Trophoblast cell (in vitro differentiated cells and primary cell): ENCODE results near the gene GARRE1.

Experiments used
- DNase-seq, 2 donors: peaks; one replicate each; pipeline ENCODE4 v3.0.0-alpha.2; 2016
- H2AFZ ChIP-seq: 2 replicates; pipeline ENCODE4 v1.6.1; 2013; ENCODE audit warnings: low read length, moderate library complexity, mild to moderate bottlenecking; ENCODE audit not compliant: insufficient read depth, poor library complexity
- H2AK5ac ChIP-seq: 2 replicates; pipeline ENCODE4 v1.6.1; 2013; ENCODE audit warnings: mild to moderate bottlenecking, low read length
- H2BK120ac ChIP-seq: 2 replicates; pipeline ENCODE4 v1.6.1; 2013; ENCODE audit warnings: low read length, mild to moderate bottlenecking, moderate library complexity; ENCODE audit not compliant: insufficient read depth, poor library complexity
- H2BK12ac ChIP-seq: 2 replicates; pipeline ENCODE4 v1.6.1; 2013; ENCODE audit warnings: mild to moderate bottlenecking, low read length, moderate library complexity
- H2BK5ac ChIP-seq: 2 replicates; pipeline ENCODE4 v1.6.1; 2013; ENCODE audit warnings: low read length, low read depth, moderate library complexity, mild to moderate bottlenecking; ENCODE audit not compliant: poor library complexity
- H3K14ac ChIP-seq: 2 replicates; pipeline ENCODE4 v1.6.1; 2013; ENCODE audit warnings: mild to moderate bottlenecking, low read length
- H3K18ac ChIP-seq: 2 replicates; pipeline ENCODE4 v1.6.1; 2013; ENCODE audit warnings: mild to moderate bottlenecking, low read length
- H3K23ac ChIP-seq: 2 replicates; pipeline ENCODE4 v1.6.1; 2013; ENCODE audit warnings: low read length
- H3K27ac ChIP-seq: 2 replicates; pipeline ENCODE4 v1.5.1; 2013; ENCODE audit warnings: low read depth, mild to moderate bottlenecking, inconsistent platforms, low read length, moderate library complexity
- H3K27me3 ChIP-seq: 2 replicates; pipeline ENCODE4 v1.6.1; 2013; ENCODE audit warnings: inconsistent platforms, mild to moderate bottlenecking, low read length, moderate library complexity; ENCODE audit not compliant: insufficient read depth
- H3K36me3 ChIP-seq, 2 experiments: 1 replicate in 1 of 2; 2 replicates in 1 of 2; pipeline ENCODE4 v1.6.1; 2013; ENCODE audit warnings: low read length in 2 of 2, mild to moderate bottlenecking in 2 of 2, moderate library complexity in 1 of 2; ENCODE audit not compliant: insufficient read depth in 2 of 2, control insufficient read depth in 1 of 2
- H3K4ac ChIP-seq: 2 replicates; pipeline ENCODE4 v1.6.1; 2013; ENCODE audit warnings: low read depth, mild to moderate bottlenecking, low read length, moderate library complexity
- H3K4me1 ChIP-seq, 2 experiments: 1 replicate in 1 of 2; 2 replicates in 1 of 2; pipeline ENCODE4 v1.6.1; 2013; ENCODE audit warnings: low read length in 2 of 2, mild to moderate bottlenecking in 2 of 2, moderate library complexity in 1 of 2; ENCODE audit not compliant: insufficient read depth in 2 of 2, control insufficient read depth in 1 of 2
- H3K4me2 ChIP-seq: 2 replicates; pipeline ENCODE4 v1.6.1; 2013; ENCODE audit warnings: inconsistent platforms, mild to moderate bottlenecking, low read length, moderate library complexity
- H3K4me3 ChIP-seq: 2 replicates; pipeline ENCODE4 v1.5.1; 2013; ENCODE audit warnings: mild to moderate bottlenecking, low read depth, low read length, inconsistent platforms
- H3K79me1 ChIP-seq: one replicate; pipeline ENCODE4 v1.6.1; 2013; ENCODE audit warnings: low read length
- H3K79me2 ChIP-seq: 2 replicates; pipeline ENCODE4 v1.6.1; 2013; ENCODE audit warnings: low read length, mild to moderate bottlenecking; ENCODE audit not compliant: control insufficient read depth, insufficient read depth, poor library complexity
- H3K9ac ChIP-seq: 2 replicates; pipeline ENCODE4 v1.6.1; 2013; ENCODE audit warnings: mild to moderate bottlenecking, low read length
- H3K9me3 ChIP-seq: 2 replicates; pipeline ENCODE4 v1.6.1; 2013; ENCODE audit warnings: low read depth, mild to moderate bottlenecking, control low read depth, inconsistent platforms, low read length; ENCODE audit not compliant: insufficient read depth
- H4K12ac ChIP-seq: 2 replicates; pipeline ENCODE4 v1.6.1; 2013; ENCODE audit warnings: low read depth, mild to moderate bottlenecking, low read length, moderate library complexity
- H4K8ac ChIP-seq: 2 replicates; pipeline ENCODE4 v1.6.1; 2013; ENCODE audit warnings: low read depth, mild to moderate bottlenecking, low read length, moderate library complexity
- H4K91ac ChIP-seq: one replicate; pipeline ENCODE4 v1.6.1; 2013; ENCODE audit warnings: low read depth, mild to moderate bottlenecking, low read length, moderate library complexity
- WGBS: extraction: QIAGEN DNeasy Blood & Tissue Kit; methylation state at CpG from one replicate; pipeline ENCODE4 v1.1.7; 2013; ENCODE audit warnings: missing lambda C conversion rate; ENCODE audit not compliant: insufficient read length, insufficient coverage; ENCODE audit errors: extremely low coverage; 5-methylcytosine and 5-hydroxymethylcytosine counted together

GARRE1 gene

DNA sequence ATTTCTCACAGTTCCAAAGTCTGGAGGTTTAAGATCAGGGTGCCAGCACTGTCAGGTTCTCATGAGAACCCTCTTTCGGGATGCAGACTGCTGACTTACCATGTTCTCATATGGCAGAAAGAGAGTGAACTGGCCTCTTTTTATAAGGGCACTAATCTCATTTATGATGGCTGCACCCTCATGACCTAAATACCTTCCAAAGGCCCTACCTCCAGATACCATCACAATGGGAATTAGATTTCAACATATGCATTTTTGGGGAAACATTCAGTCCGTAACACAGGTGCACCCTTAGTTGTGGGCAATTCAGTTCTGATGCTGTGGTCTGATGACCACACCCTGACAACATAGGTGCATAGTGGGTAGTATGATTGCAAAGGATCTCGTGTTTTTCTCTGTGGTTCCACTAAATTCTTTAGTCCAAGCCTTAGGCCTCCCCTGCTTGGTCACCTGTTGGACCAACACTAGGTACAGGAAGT lies 33.3 kb downstream of the GARRE1 start:
- H3K27ac ChIP-seq = no peak overlapping the region

DNA sequence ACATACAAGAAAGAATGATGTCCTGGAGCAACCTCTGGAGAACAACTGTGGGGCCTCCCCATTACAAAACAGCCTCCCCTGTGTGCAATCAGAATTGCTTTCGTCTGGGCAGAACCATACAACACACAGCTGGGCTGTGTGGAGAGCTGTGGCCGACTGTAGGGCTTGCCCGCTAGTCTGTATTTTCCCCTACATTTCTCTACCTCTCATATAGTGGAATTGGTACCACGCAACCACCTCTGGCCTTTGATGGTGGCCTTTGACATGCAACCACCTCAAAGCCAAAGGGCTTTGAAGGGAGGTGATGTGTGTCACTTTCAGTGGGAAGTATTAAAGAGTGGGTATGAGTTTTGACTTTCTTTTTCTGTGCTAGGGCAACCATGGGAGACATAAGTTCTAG lies 34.0 kb downstream of the GARRE1 start:
- H2BK5ac ChIP-seq = no peak overlapping the region
- no peak overlapping the region for H2BK120ac ChIP-seq
- H4K8ac ChIP-seq = no peak overlapping the region
- no peak overlapping the region for H3K27ac ChIP-seq
- no peak overlapping the region for H2AFZ ChIP-seq
- peaks cover 2 to 3% of the 10 kb centered on the region in 2 experiments for H3K36me3 ChIP-seq
- H3K4ac ChIP-seq = no peak overlapping the region
- H3K79me2 ChIP-seq = no peaks in the 10 kb centered on the region
- no peak overlapping the region for H3K4me3 ChIP-seq
- no peak for DNase-seq
- no peak overlapping the region for H2AK5ac ChIP-seq
- H3K14ac ChIP-seq = no peak overlapping the region
- no peak overlapping the region for H4K12ac ChIP-seq
- H3K9ac ChIP-seq = peak overlapping the region; percentile 40
- H3K23ac ChIP-seq = no peak overlapping the region
- no peaks in the 10 kb centered on the region for H3K9me3 ChIP-seq
- no peak overlapping the region for H4K91ac ChIP-seq
- no peaks in the 10 kb centered on the region for H3K4me1 ChIP-seq
- H3K79me1 ChIP-seq = no peaks in the 10 kb centered on the region
- no CpG with 5 or more reads among the region's 4 CpGs for WGBS
- H3K4me2 ChIP-seq = no peak overlapping the region
- no peak overlapping the region for H2BK12ac ChIP-seq
- H3K27me3 ChIP-seq = no peaks in the 10 kb centered on the region
- no peak overlapping the region for H3K18ac ChIP-seq

More for the DNA sequence above, 33.3 kb downstream of the GARRE1 start:
- Histone ChIP-seq H3K18ac (no peak overlapping the region), H4K91ac (no peak overlapping the region), H3K27me3 (no peaks in the 10 kb centered on the region), H2BK5ac (no peak overlapping the region), H4K12ac (no peak overlapping the region), H2AFZ (no peak overlapping the region), H3K4ac (no peak overlapping the region), H3K14ac (no peak overlapping the region), H2BK12ac (no peak overlapping the region), H4K8ac (no peak overlapping the region), H3K4me2 (no peak overlapping the region), H2AK5ac (no peak overlapping the region), H3K79me1 (no peaks in the 10 kb centered on the region), H3K23ac (no peak overlapping the region), H3K36me3 (peaks cover 2 to 3% of the 10 kb centered on the region in 2 experiments), H3K79me2 (no peaks in the 10 kb centered on the region), H3K9me3 (no peaks in the 10 kb centered on the region), H3K4me1 (peaks cover 0 to 2% of the 10 kb centered on the region in 2 experiments), H3K4me3 (no peak overlapping the region), H2BK120ac (no peak overlapping the region), H3K9ac (no peak overlapping the region)
- no peak for DNase-seq
- WGBS = no CpG with 5 or more reads among the region's 3 CpGs

DNA sequence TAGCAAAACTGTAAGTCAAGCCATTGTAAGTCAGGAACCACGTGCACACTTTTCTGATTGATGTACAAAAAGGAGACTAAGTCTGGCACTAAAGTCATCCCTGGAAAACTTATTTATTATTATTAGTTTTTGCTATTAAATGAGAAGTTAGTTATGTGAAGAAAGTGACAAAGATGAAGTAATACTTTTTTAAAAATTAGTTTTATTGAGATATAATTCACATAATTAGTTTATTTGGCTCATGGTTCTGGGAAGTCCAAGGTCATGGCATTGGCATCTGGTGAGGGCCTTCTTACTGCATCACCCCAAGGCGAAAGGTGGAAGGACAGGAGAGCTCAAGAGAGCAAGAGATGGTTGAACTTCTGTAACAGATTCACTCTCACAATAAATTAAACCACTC lies 36.9 kb downstream of the GARRE1 start:
- H3K9ac ChIP-seq = no peak overlapping the region
- no peak overlapping the region for H3K27ac ChIP-seq
- no peak overlapping the region for H3K23ac ChIP-seq
- no peaks in the 10 kb centered on the region for H3K79me2 ChIP-seq
- H3K4me2 ChIP-seq = no peak overlapping the region
- no peak overlapping the region for H4K91ac ChIP-seq
- peaks cover 3 to 5% of the 10 kb centered on the region in 2 experiments for H3K36me3 ChIP-seq
- no peaks in the 10 kb centered on the region for H3K79me1 ChIP-seq
- H3K4me3 ChIP-seq = no peak overlapping the region
- H2AFZ ChIP-seq = no peak overlapping the region
- no peak overlapping the region for H3K4ac ChIP-seq
- no peak overlapping the region for H2BK5ac ChIP-seq
- no peak overlapping the region for H2BK120ac ChIP-seq
- H3K18ac ChIP-seq = no peak overlapping the region
- H2BK12ac ChIP-seq = no peak overlapping the region
- no CpG with 5 or more reads among the region's 2 CpGs for WGBS
- H4K8ac ChIP-seq = no peak overlapping the region
- no peaks in the 10 kb centered on the region for H3K27me3 ChIP-seq
- H3K14ac ChIP-seq = no peak overlapping the region
- no peak overlapping the region for H4K12ac ChIP-seq
- H2AK5ac ChIP-seq = no peak overlapping the region
- no peak for DNase-seq
- no peaks in the 10 kb centered on the region for H3K4me1 ChIP-seq
- no peaks in the 10 kb centered on the region for H3K9me3 ChIP-seq

GRCh38 chr19:34295103-34295502 lies 40.7 kb downstream of the GARRE1 start:
- Histone ChIP-seq H3K79me1 (no peaks in the 10 kb centered on the region), H3K4me2 (no peak overlapping the region), H2AK5ac (no peak overlapping the region), H3K4me1 (no peaks in the 10 kb centered on the region), H3K23ac (no peak overlapping the region), H3K27me3 (no peaks in the 10 kb centered on the region), H3K27ac (no peak overlapping the region), H3K18ac (no peak overlapping the region), H2BK5ac (no peak overlapping the region), H4K12ac (no peak overlapping the region), H3K36me3 (peaks cover 7 to 9% of the 10 kb centered on the region in 2 experiments), H3K9ac (no peak overlapping the region), H2BK12ac (no peak overlapping the region), H3K4me3 (no peak overlapping the region), H3K9me3 (no peaks in the 10 kb centered on the region), H3K4ac (no peak overlapping the region), H3K79me2 (no peaks in the 10 kb centered on the region), H2BK120ac (no peak overlapping the region), H4K8ac (no peak overlapping the region), H2AFZ (no peak overlapping the region), H3K14ac (no peak overlapping the region), H4K91ac (no peak overlapping the region)
- no peak for DNase-seq
